Spleen (tissue), 11 donors: ENCODE results near the gene PSMA3. TPM values are rescaled to one million over a fixed set of nuclear protein-coding genes. Genes with fewer than 3 reads are reported as not detected.
"Not testable (repeated sequence)": the region's sequence is repeated elsewhere in the genome, so short reads cannot be mapped to it uniquely, and the experiment has no call there.

ENCODE experiments used
- DNase-seq: peaks from one replicate; pipeline ENCODE4 v3.0.0-alpha.2; 2020
- H3K27ac ChIP-seq, 8 donors: fragments of 200-600 bp; sonication (generic) in 7 of 8; 1 replicate in 4 of 8; 2 replicates in 4 of 8; pipeline versions ENCODE4 v1.5.0 to v1.8.0; 2016 to 2021; ENCODE audit warnings: inconsistent platforms in 4 of 8, mild to moderate bottlenecking in 4 of 8, moderate library complexity in 1 of 8
- H3K27me3 ChIP-seq, 7 donors: fragments of 200-600 bp; sonication (generic) in 6 of 7; replicated peaks in 1 of 7; 1 replicate in 4 of 7; 2 replicates in 3 of 7; pipeline versions ENCODE4 v1.5.0 to v1.8.0; 2016 to 2021; ENCODE audit warnings: inconsistent platforms in 3 of 7, mild to moderate bottlenecking in 1 of 7
- H3K36me3 ChIP-seq, 6 donors: fragments of 200-600 bp; sonication (generic) in 5 of 6; 1 replicate in 4 of 6; 2 replicates in 2 of 6; pipeline versions ENCODE4 v1.5.0 to v1.8.0; 2016 to 2021; ENCODE audit warnings: inconsistent platforms in 2 of 6
- H3K4me1 ChIP-seq, 6 donors: fragments of 200-600 bp; sonication (generic) in 5 of 6; 1 replicate in 3 of 6; 2 replicates in 3 of 6; pipeline versions ENCODE4 v1.5.0 to v1.8.0; 2016 to 2021; ENCODE audit warnings: inconsistent platforms in 3 of 6
- H3K4me3 ChIP-seq, 8 donors: fragments of 200-600 bp; sonication (generic) in 7 of 8; 1 replicate in 4 of 8; 2 replicates in 4 of 8; pipeline versions ENCODE4 v1.5.0 to v1.8.0; 2016 to 2021; ENCODE audit warnings: inconsistent platforms in 4 of 8, mild to moderate bottlenecking in 4 of 8, moderate library complexity in 2 of 8
- H3K9me3 ChIP-seq, 8 donors: fragments of 200-600 bp; sonication (generic) in 7 of 8; 1 replicate in 4 of 8; 2 replicates in 4 of 8; pipeline versions ENCODE4 v1.5.0 to v1.8.0; 2016 to 2021; ENCODE audit warnings: inconsistent platforms in 4 of 8
- CTCF ChIP-seq, 11 experiments: fragments of 200-600 bp in 7 of 11; fragments of 450-650 bp in 4 of 11; sonication (generic) in 4 of 11; IDR thresholded peaks in 8 of 11; conservative IDR thresholded peaks in 3 of 11; 1 replicate in 7 of 11; 2 replicates in 4 of 11; pipeline versions ENCODE4 v1.4.0 to v1.8.0; 2016 to 2021; ENCODE audit warnings: antibody characterized with exemption in 11 of 11, inconsistent platforms in 4 of 11, mild to moderate bottlenecking in 1 of 11
- POLR2A ChIP-seq, 3 donors: fragments of 450-650 bp; IDR thresholded peaks; one replicate each; pipeline ENCODE4 v1.5.1; 2017; ENCODE audit warnings: antibody characterized with exemption in 3 of 3, mild to moderate bottlenecking in 1 of 3
- POLR2AphosphoS5 ChIP-seq, 3 donors: sonication (generic); formaldehyde crosslinking; IDR thresholded peaks; one replicate each; pipeline ENCODE4 v1.5.1; 2017; ENCODE audit warnings: antibody characterized with exemption in 3 of 3
- WGBS, 5 donors: extraction: QIAGEN DNeasy Blood & Tissue Kit in 3 of 5; methylation state at CpG; one replicate each; pipeline versions ENCODE4 v1.1.5 to v1.1.7; 2013 to 2018; 5-methylcytosine and 5-hydroxymethylcytosine counted together
- intact Hi-C: fragments of 100-400 bp; cut with DNase I; formaldehyde crosslinking; loops from one replicate; pipeline ENCODE4 v1.15.0; 2023; ENCODE audit warnings: low total_unique reads
- polyA plus RNA-seq, 3 donors: library from polyadenylated mRNA; stranded (reverse); fragments of 200-250 nt; gene quantifications; one replicate each; pipeline ENCODE4 v1.2.1, GENCODE V29; 2013
- total RNA-seq, 7 donors: library from RNA; depleted of rRNA in 3 of 7; stranded (reverse); fragments of >200 nt in 3 of 7; fragmentation: NEBNext Ultra II Directional in 4 of 7; extraction: Animal tissue kit (Norgen Biotek cat#: 25700) in 4 of 7; gene quantifications; one replicate each; pipeline versions ENCODE4 v1.1.0 to v1.2.1, GENCODE V29; 2016 to 2021
- donor health status: healthy with polysubstance abuse.
- donor health status: DM: no; HTN: no; CAD: no; lungs with moderate emphysema.
- donor health status: DM: no; HTN: no; CAD: no.
- donor health status: Bipolar disorder and iron deficiency.
- donor health status: healthy.
- donor health status: DM: no; HTN: no; CAD: no.
- donor health status: DM: yes; HTN: yes; CAD: no.

Gene PSMA3
- total and polyA plus RNA-seq, 10 donors, result 91.7 to 162 (median 121) TPM

GRCh38 chr14:58245562-58245961 is 919 bp downstream of the PSMA3 start:
- H3K27ac ChIP-seq, result peak overlapping the region; percentile 93 to 98 (median 98)
- intact Hi-C loops, result no loop called here
- peak overlapping the region; percentile 71 to 98 (median 84) for H3K4me3 ChIP-seq
- TF ChIP-seq POLR2AphosphoS5 (IDR thresholded peaks at IDR 0.05) (no peak), POLR2A (IDR thresholded peaks at IDR 0.05) (no peak), CTCF (IDR thresholded peaks at IDR 0.05 in 8 of 11, conservative IDR thresholded peaks at IDR 0.05 in 3 of 11) (no peak)
- H3K4me1 ChIP-seq, result peaks cover 20 to 68% (median 52%) of the 10 kb centered on the region in 6 donors
- H3K27me3 ChIP-seq, result no peaks in the 10 kb centered on the region
- WGBS, 5 donors, result 0 to 2% (median 1%) methylated on average over 3 of the region's 3 CpGs
- H3K9me3 ChIP-seq, result no peaks in the 10 kb centered on the region
- no peak for DNase-seq
- H3K36me3 ChIP-seq, result peaks cover 0 to 37% (median 28%) of the 10 kb centered on the region in 6 donors

DNA sequence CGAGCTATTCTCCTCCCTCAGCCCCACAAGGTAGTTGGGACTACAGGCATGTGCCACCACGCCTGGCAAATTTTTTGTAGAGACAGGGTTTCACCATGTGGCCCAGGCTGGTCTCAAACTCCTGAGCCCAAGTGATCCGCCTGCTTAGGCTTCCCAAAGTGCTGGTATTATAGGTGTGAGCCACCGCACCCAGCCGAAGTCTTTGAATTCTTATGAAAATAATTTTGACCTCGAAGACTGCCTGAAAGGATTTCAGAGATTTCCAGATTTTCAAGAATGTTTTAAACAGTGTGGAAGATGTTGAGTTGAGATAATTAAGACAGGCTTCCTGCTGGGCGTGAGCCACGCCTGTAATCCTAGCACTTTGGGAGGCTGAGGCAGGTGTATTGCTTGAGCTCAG is 5.0 kb downstream of the PSMA3 start:
- Histone ChIP-seq H3K36me3 (peaks cover 0 to 77% (median 59%) of the 10 kb centered on the region in 6 donors), H3K27me3 (no peaks in the 10 kb centered on the region), H3K4me3 (no peak overlapping the region), H3K4me1 (peaks cover 20 to 72% (median 45%) of the 10 kb centered on the region in 6 donors), H3K27ac (no peak overlapping the region), H3K9me3 (no peaks in the 10 kb centered on the region)
- 92 to 97% (median 93%) methylated on average over 8 of the region's 8 CpGs for WGBS, 5 donors
- DNase-seq, result no peak
- TF ChIP-seq POLR2AphosphoS5 (IDR thresholded peaks at IDR 0.05) (no peak), CTCF (IDR thresholded peaks at IDR 0.05 in 8 of 11, conservative IDR thresholded peaks at IDR 0.05 in 3 of 11) (no peak), POLR2A (IDR thresholded peaks at IDR 0.05) (no peak)
- intact Hi-C loops, result no loop called here

- TF ChIP-seq POLR2A (IDR thresholded peaks at IDR 0.05) (no peak), POLR2AphosphoS5 (IDR thresholded peaks at IDR 0.05) (no peak), CTCF (IDR thresholded peaks at IDR 0.05 in 8 of 11, conservative IDR thresholded peaks at IDR 0.05 in 3 of 11) (no peak)
- Histone ChIP-seq H3K4me3 (no peak overlapping the region), H3K9me3 (no peaks in the 10 kb centered on the region), H3K27me3 (no peaks in the 10 kb centered on the region), H3K36me3 (peaks cover 6 to 100% (median 93%) of the 10 kb centered on the region in 6 donors), H3K4me1 (peaks cover 0 to 9% (median 3%) of the 10 kb centered on the region in 6 donors), H3K27ac (no peak overlapping the region)
- 92 to 100% (median 95%) methylated on average over 4 of the region's 4 CpGs for WGBS, 5 donors
- no peak for DNase-seq
- intact Hi-C loops, result no loop called here
These were observed 13.5 kb downstream of the PSMA3 start for GRCh38 chr14:58258156-58258555.

DNA sequence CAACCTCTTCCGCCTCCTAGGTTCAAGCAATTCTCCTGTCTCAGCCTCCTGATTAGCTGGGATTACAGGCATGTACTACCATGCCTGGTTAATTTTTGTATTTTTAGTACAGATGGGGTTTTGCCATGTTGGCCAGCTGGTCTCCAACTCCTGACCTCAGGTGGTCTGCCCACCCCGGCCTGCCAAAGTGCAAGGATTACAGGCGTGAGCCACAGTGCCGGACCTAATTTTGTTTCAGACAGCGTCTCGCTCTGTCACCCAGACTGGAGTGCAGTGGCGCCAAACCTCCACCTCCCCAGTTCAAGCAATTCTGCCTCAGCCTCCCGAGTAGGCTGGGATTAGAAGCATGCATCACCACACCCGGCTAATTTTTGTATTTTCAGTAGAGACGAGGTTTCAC is 17.4 kb downstream of the PSMA3 start:
- peak; percentile 23 to 57 (median 43) for TF ChIP-seq POLR2AphosphoS5 (IDR thresholded peaks at IDR 0.05)

GRCh38 chr14:58265401-58265800 is 20.8 kb downstream of the PSMA3 start:
- no peak for TF ChIP-seq POLR2A (IDR thresholded peaks at IDR 0.05)
- no peak for TF ChIP-seq CTCF (IDR thresholded peaks at IDR 0.05 in 8 of 11, conservative IDR thresholded peaks at IDR 0.05 in 3 of 11)
- no peak for TF ChIP-seq POLR2AphosphoS5 (IDR thresholded peaks at IDR 0.05)
- H3K36me3 ChIP-seq, result peaks cover 0 to 100% (median 98%) of the 10 kb centered on the region in 6 donors
- no peak for DNase-seq
- intact Hi-C loops, result no loop called here
- peak overlapping the region in 3 of 8 donors; percentile 2 to 23 (median 5) for H3K27ac ChIP-seq
- H3K4me3 ChIP-seq, result no peak overlapping the region
- peaks cover 0 to 33% (median 2%) of the 10 kb centered on the region in 6 donors for H3K4me1 ChIP-seq
- no peaks in the 10 kb centered on the region for H3K27me3 ChIP-seq
- H3K9me3 ChIP-seq, result no peaks in the 10 kb centered on the region

More for the DNA sequence above, 17.4 kb downstream of the PSMA3 start:
- H3K9me3 ChIP-seq, DNase-seq, H3K4me3 ChIP-seq, H3K27ac ChIP-seq, H3K27me3 ChIP-seq, intact Hi-C loops: not testable (repeated sequence)
- H3K4me1 ChIP-seq, result peaks cover 0 to 23% (median 4%) of the 10 kb centered on the region in 6 donors
- H3K36me3 ChIP-seq, result peaks cover 6 to 100% (median 97%) of the 10 kb centered on the region in 6 donors
- WGBS, 5 donors, result 93 to 95% (median 95%) methylated on average over 9 to 10 of the region's 10 CpGs
